ENCODE results near the gene GALNT9.

DNA sequence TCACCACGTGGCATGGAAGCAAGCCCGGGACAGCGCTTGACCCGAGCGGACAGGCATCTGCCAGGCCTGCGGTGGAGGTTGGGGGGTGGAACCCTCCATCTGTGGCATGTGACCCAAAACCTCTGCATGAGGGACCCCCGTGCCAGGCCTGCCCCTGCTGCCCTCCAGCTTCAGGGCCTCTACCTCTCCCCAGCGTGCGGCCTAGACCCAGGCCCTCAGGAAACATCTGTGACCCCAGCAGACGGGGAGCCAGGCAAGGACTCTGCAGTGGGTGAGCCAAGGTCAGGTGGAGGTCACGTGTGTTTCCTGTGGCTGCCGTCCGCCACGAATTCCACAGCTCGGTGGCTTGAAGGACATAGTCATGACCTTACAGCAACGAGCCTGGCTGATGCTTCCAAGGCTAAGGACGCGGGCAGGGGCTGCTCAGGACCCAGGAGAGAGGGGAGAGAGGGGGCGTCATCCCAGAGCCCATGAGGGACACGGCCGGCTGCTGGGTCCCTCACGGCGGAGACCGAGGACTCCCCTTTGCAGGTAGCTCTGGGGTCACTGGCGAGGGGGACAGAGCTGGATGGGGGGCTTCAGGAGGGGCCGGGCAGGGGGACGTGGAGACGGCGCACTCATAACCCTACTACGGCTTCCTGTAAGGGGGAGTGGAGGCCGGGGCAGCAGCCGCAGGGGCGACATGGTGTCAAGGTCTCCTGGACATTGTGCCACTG, 91.5 kb downstream of the GALNT9 start:
- TF ChIP-seq CTCF (conservative IDR thresholded peaks at IDR 0.05 in 1 of 2, IDR thresholded peaks at IDR 0.05 in 1 of 2; ENCODE audit: extremely low read depth in 1 of 2, insufficient read depth in 1 of 2, low read depth in 1 of 2, low read length in 2 of 2), result no peak
- TF ChIP-seq EZH2 (IDR thresholded peaks at IDR 0.05; ENCODE audit: borderline replicate concordance, low read length), result no peak

Measured in mammary epithelial cell (primary cell).